Rectal smooth muscle tissue (tissue), 1 donor: ENCODE data around the gene CCL17.

ENCODE experiments used
- H3K27ac ChIP-seq: one replicate; pipeline ENCODE4 v1.7.0; 2013; ENCODE audit warnings: low read depth, low read length, inconsistent platforms
- H3K27me3 ChIP-seq: one replicate; pipeline ENCODE4 v1.7.0; 2013; ENCODE audit warnings: low read length; ENCODE audit not compliant: control insufficient read depth, insufficient read depth
- H3K36me3 ChIP-seq: one replicate; pipeline ENCODE4 v1.7.0; 2013; ENCODE audit warnings: low read length; ENCODE audit not compliant: control insufficient read depth, insufficient read depth
- H3K4me1 ChIP-seq: one replicate; pipeline ENCODE4 v1.7.0; 2013; ENCODE audit warnings: low read length; ENCODE audit not compliant: control insufficient read depth, insufficient read depth
- H3K4me3 ChIP-seq: one replicate; pipeline ENCODE4 v1.7.0; 2013; ENCODE audit warnings: low read length
- H3K9ac ChIP-seq: one replicate; pipeline ENCODE4 v1.7.0; 2013; ENCODE audit warnings: low read length

Gene CCL17

GRCh38 chr16:57412584-57412983 is 8.0 kb downstream of the CCL17 start:
- H3K4me3 ChIP-seq, result no peak overlapping the region
- no peak overlapping the region for H3K27ac ChIP-seq
- no peaks in the 10 kb centered on the region for H3K4me1 ChIP-seq
- no peaks in the 10 kb centered on the region for H3K36me3 ChIP-seq
- no peak overlapping the region for H3K9ac ChIP-seq
- H3K27me3 ChIP-seq, result no peaks in the 10 kb centered on the region

GRCh38 chr16:57413301-57413730 is 8.7 kb downstream of the CCL17 start:
- H3K36me3 ChIP-seq, result no peaks in the 10 kb centered on the region
- H3K4me1 ChIP-seq, result no peaks in the 10 kb centered on the region
- no peak overlapping the region for H3K27ac ChIP-seq
- H3K27me3 ChIP-seq, result no peaks in the 10 kb centered on the region
- H3K4me3 ChIP-seq, result no peak overlapping the region
- no peak overlapping the region for H3K9ac ChIP-seq

GRCh38 chr16:57413733-57414132 is 9.2 kb downstream of the CCL17 start:
- H3K27ac ChIP-seq, result no peak overlapping the region
- H3K9ac ChIP-seq, result no peak overlapping the region
- H3K4me1 ChIP-seq, result no peaks in the 10 kb centered on the region

GRCh38 chr16:57416084-57416483 is 11.5 kb downstream of the CCL17 start:
- Histone ChIP-seq H3K36me3 (no peaks in the 10 kb centered on the region), H3K27me3 (no peaks in the 10 kb centered on the region), H3K27ac (no peak overlapping the region), H3K9ac (no peak overlapping the region), H3K4me1 (peaks cover 4% of the 10 kb centered on the region), H3K4me3 (no peak overlapping the region)

More at GRCh38 chr16:57413733-57414132, 9.2 kb downstream of the CCL17 start:
- H3K36me3 ChIP-seq, result no peaks in the 10 kb centered on the region
- H3K4me3 ChIP-seq, result no peak overlapping the region
- H3K27me3 ChIP-seq, result no peaks in the 10 kb centered on the region

GRCh38 chr16:57419506-57419905 is 14.9 kb downstream of the CCL17 start:
- H3K36me3 ChIP-seq, result no peaks in the 10 kb centered on the region
- no peak overlapping the region for H3K4me3 ChIP-seq
- H3K9ac ChIP-seq, result no peak overlapping the region
- H3K27me3 ChIP-seq, result no peaks in the 10 kb centered on the region
- H3K27ac ChIP-seq, result no peak overlapping the region
- peaks cover 4% of the 10 kb centered on the region for H3K4me1 ChIP-seq

GRCh38 chr16:57422026-57422944 is 17.7 kb downstream of the CCL17 start:
- Histone ChIP-seq H3K27ac (no peak overlapping the region), H3K4me1 (peaks cover 4% of the 10 kb centered on the region)

GRCh38 chr16:57423152-57423551 is 18.6 kb downstream of the CCL17 start:
- Histone ChIP-seq H3K36me3 (peaks cover 1% of the 10 kb centered on the region), H3K4me1 (peaks cover 4% of the 10 kb centered on the region), H3K9ac (no peak overlapping the region), H3K4me3 (no peak overlapping the region), H3K27ac (no peak overlapping the region), H3K27me3 (no peaks in the 10 kb centered on the region)

More at GRCh38 chr16:57422026-57422944, 17.7 kb downstream of the CCL17 start:
- H3K36me3 ChIP-seq, result no peaks in the 10 kb centered on the region
- no peaks in the 10 kb centered on the region for H3K27me3 ChIP-seq
- H3K4me3 ChIP-seq, result no peak overlapping the region
- no peak overlapping the region for H3K9ac ChIP-seq

- H3K27ac ChIP-seq, result no peak overlapping the region
Observed at GRCh38 chr16:57424583-57424982, 20.0 kb downstream of the CCL17 start.

GRCh38 chr16:57426356-57426755 is 21.8 kb downstream of the CCL17 start:
- peaks cover 20% of the 10 kb centered on the region for H3K36me3 ChIP-seq
- no peaks in the 10 kb centered on the region for H3K4me1 ChIP-seq
- no peak overlapping the region for H3K9ac ChIP-seq
- no peaks in the 10 kb centered on the region for H3K27me3 ChIP-seq
- no peak overlapping the region for H3K27ac ChIP-seq
- no peak overlapping the region for H3K4me3 ChIP-seq

More at GRCh38 chr16:57424583-57424982, 20.0 kb downstream of the CCL17 start:
- H3K4me1 ChIP-seq, result no peaks in the 10 kb centered on the region
- no peaks in the 10 kb centered on the region for H3K27me3 ChIP-seq
- H3K4me3 ChIP-seq, result no peak overlapping the region
- H3K9ac ChIP-seq, result no peak overlapping the region
- peaks cover 6% of the 10 kb centered on the region for H3K36me3 ChIP-seq

- no peak overlapping the region for H3K4me3 ChIP-seq
- no peak overlapping the region for H3K9ac ChIP-seq
- H3K4me1 ChIP-seq, result no peaks in the 10 kb centered on the region
- H3K27ac ChIP-seq, result no peak overlapping the region
- H3K36me3 ChIP-seq, result peaks cover 21% of the 10 kb centered on the region
- H3K27me3 ChIP-seq, result no peaks in the 10 kb centered on the region
Observed at GRCh38 chr16:57427307-57427706, 22.7 kb downstream of the CCL17 start.

GRCh38 chr16:57427824-57428223 is 23.3 kb downstream of the CCL17 start:
- H3K36me3 ChIP-seq, result peaks cover 25% of the 10 kb centered on the region

GRCh38 chr16:57430955-57431354 is 26.4 kb downstream of the CCL17 start:
- no peaks in the 10 kb centered on the region for H3K27me3 ChIP-seq
- H3K36me3 ChIP-seq, result peaks cover 36% of the 10 kb centered on the region
- no peak overlapping the region for H3K4me3 ChIP-seq
- H3K9ac ChIP-seq, result no peak overlapping the region
- no peak overlapping the region for H3K27ac ChIP-seq
- H3K4me1 ChIP-seq, result no peaks in the 10 kb centered on the region

More at GRCh38 chr16:57427824-57428223, 23.3 kb downstream of the CCL17 start:
- no peaks in the 10 kb centered on the region for H3K27me3 ChIP-seq
- H3K9ac ChIP-seq, result no peak overlapping the region
- H3K4me1 ChIP-seq, result no peaks in the 10 kb centered on the region
- H3K27ac ChIP-seq, result no peak overlapping the region
- H3K4me3 ChIP-seq, result no peak overlapping the region

- Histone ChIP-seq H3K27ac (no peak overlapping the region), H3K4me3 (no peak overlapping the region), H3K4me1 (no peaks in the 10 kb centered on the region), H3K36me3 (peaks cover 38% of the 10 kb centered on the region), H3K9ac (no peak overlapping the region), H3K27me3 (no peaks in the 10 kb centered on the region)
Observed at GRCh38 chr16:57432505-57432904, 27.9 kb downstream of the CCL17 start.
